Activated T-cell treated with anti-CD3 and anti-CD28 coated beads for 4 hours (primary cell): ENCODE results near the gene SLC9A2.

Source experiments
- DNase-seq: peaks from one replicate; pipeline ENCODE4 v3.0.0-alpha.2; 2020

SLC9A2 gene

GRCh38 chr2:102674370-102674769 lies 55.0 kb downstream of the SLC9A2 start:
- DNase-seq: no peak

GRCh38 chr2:102674836-102675235 lies 55.5 kb downstream of the SLC9A2 start:
- no peak for DNase-seq

- DNase-seq: no peak
These were observed 58.2 kb downstream of the SLC9A2 start for GRCh38 chr2:102677244-102678215.

- DNase-seq: no peak
These were observed 59.1 kb downstream of the SLC9A2 start for GRCh38 chr2:102678442-102678841.

GRCh38 chr2:102686479-102687439 lies 67.4 kb downstream of the SLC9A2 start:
- DNase-seq: no peak

GRCh38 chr2:102690012-102690411 lies 70.7 kb downstream of the SLC9A2 start:
- no peak for DNase-seq

- DNase-seq: no peak
These were observed 77.1 kb downstream of the SLC9A2 start for GRCh38 chr2:102696463-102696862.

- DNase-seq: no peak
These were observed 79.2 kb downstream of the SLC9A2 start for GRCh38 chr2:102698369-102699111.

GRCh38 chr2:102703305-102703704 lies 84.0 kb downstream of the SLC9A2 start:
- no peak for DNase-seq

GRCh38 chr2:102703748-102704147 lies 84.4 kb downstream of the SLC9A2 start:
- no peak for DNase-seq

- DNase-seq: no peak
These were observed 85.2 kb downstream of the SLC9A2 start for GRCh38 chr2:102704531-102704930.

- DNase-seq: no peak
These were observed 88.7 kb downstream of the SLC9A2 start for GRCh38 chr2:102707796-102708695.

- no peak for DNase-seq
These were observed 89.7 kb downstream of the SLC9A2 start for GRCh38 chr2:102708847-102709559.

GRCh38 chr2:102717308-102718018 lies 98.1 kb downstream of the SLC9A2 start:
- DNase-seq: no peak

GRCh38 chr2:102718387-102719316 lies 99.3 kb downstream of the SLC9A2 start:
- no peak for DNase-seq

GRCh38 chr2:102724016-102724490 lies 104.7 kb downstream of the SLC9A2 start:
- no peak for DNase-seq

- DNase-seq: no peak
These were observed 105.2 kb downstream of the SLC9A2 start for GRCh38 chr2:102724553-102724952.

- DNase-seq: no peak
These were observed 107.1 kb downstream of the SLC9A2 start for GRCh38 chr2:102726128-102727087.
